ENCODE results near the gene MAPT.

MAPT gene

DNA sequence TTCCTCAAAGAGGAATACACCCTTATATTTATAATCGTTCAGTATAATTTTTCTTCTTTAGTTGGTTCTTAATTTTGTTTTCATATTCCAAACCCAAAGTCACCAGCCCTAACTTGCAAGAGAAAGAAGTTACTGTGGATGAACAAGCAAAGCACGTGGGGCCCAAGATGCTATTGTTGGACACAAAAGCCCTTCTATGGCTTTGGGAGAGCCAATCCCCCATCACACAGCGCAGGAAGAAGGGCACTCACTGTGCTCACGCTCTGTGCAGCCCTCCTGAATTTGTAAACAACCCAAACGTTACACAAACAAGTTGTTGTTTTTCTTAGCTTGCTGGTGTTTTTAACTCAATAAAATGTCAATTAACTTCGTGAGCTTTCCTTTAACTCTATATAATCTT lies 27.2 kb upstream of the MAPT start:
- Histone ChIP-seq H3K4me3 (ENCODE audit: low read length) (no peak overlapping the region), H3K27ac (ENCODE audit: low read length) (no peak overlapping the region), H3K9ac (ENCODE audit: low read length) (no peak overlapping the region), H3K4me1 (ENCODE audit: control insufficient read depth, low read depth, low read length) (no peaks in the 10 kb centered on the region), H3K36me3 (ENCODE audit: control insufficient read depth, low read depth, low read length) (no peaks in the 10 kb centered on the region), H3K27me3 (ENCODE audit: control insufficient read depth, insufficient read depth, low read length) (no peaks in the 10 kb centered on the region), H3K9me3 (ENCODE audit: control insufficient read depth, low read depth, low read length) (no peaks in the 10 kb centered on the region)

DNA sequence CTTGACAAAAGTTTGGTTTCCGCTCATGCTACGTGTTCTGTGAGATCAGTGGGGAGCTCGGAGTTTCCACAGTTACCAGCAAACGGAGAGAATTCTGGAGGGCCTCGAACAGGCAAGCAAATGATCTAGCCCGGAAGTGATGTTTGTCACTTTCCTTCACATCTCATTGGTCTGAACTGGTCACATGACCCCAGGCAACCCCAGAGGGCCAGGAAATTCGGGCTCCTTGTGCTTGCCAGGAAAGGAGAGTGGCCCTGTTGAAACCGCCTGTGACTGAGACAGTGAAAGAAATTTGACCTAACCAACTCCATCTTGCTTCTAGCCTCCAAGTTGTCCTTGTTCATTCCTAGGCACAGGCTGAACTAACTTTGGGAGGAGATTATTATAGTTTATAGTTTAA lies 26.7 kb upstream of the MAPT start:
- Histone ChIP-seq H3K9me3 (ENCODE audit: control insufficient read depth, low read depth, low read length) (no peaks in the 10 kb centered on the region), H3K4me1 (ENCODE audit: control insufficient read depth, low read depth, low read length) (no peaks in the 10 kb centered on the region), H3K27ac (ENCODE audit: low read length) (no peak overlapping the region), H3K27me3 (ENCODE audit: control insufficient read depth, insufficient read depth, low read length) (no peaks in the 10 kb centered on the region), H3K9ac (ENCODE audit: low read length) (no peak overlapping the region), H3K36me3 (ENCODE audit: control insufficient read depth, low read depth, low read length) (no peaks in the 10 kb centered on the region), H3K4me3 (ENCODE audit: low read length) (no peak overlapping the region)

DNA sequence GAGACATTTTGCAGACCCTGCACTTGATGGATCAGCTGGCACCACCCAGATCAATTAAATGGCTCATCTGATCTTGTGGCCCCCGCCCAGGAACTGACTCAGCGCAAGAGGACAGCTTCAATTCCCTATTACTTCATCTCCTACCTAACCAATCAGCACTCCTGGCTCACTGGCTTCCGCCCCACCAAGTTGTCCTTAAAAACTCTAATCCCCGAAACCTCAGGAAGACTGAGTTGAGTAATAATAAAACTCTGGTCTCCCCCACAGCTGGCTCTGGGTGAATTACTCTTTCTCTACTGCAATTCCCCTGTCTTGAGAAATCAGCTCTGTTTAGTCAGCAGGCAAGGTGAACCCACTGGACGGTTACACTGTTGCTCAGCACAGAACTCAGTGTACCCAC lies 26.1 kb upstream of the MAPT start:
- H3K36me3 ChIP-seq (ENCODE audit: control insufficient read depth, low read depth, low read length) = no peaks in the 10 kb centered on the region
- H3K9me3 ChIP-seq (ENCODE audit: control insufficient read depth, low read depth, low read length) = no peaks in the 10 kb centered on the region
- H3K27me3 ChIP-seq (ENCODE audit: control insufficient read depth, insufficient read depth, low read length) = no peaks in the 10 kb centered on the region
- H3K27ac ChIP-seq (ENCODE audit: low read length) = no peak overlapping the region
- H3K9ac ChIP-seq (ENCODE audit: low read length) = no peak overlapping the region
- no peak overlapping the region for H3K4me3 ChIP-seq (ENCODE audit: low read length)
- H3K4me1 ChIP-seq (ENCODE audit: control insufficient read depth, low read depth, low read length) = no peaks in the 10 kb centered on the region

DNA sequence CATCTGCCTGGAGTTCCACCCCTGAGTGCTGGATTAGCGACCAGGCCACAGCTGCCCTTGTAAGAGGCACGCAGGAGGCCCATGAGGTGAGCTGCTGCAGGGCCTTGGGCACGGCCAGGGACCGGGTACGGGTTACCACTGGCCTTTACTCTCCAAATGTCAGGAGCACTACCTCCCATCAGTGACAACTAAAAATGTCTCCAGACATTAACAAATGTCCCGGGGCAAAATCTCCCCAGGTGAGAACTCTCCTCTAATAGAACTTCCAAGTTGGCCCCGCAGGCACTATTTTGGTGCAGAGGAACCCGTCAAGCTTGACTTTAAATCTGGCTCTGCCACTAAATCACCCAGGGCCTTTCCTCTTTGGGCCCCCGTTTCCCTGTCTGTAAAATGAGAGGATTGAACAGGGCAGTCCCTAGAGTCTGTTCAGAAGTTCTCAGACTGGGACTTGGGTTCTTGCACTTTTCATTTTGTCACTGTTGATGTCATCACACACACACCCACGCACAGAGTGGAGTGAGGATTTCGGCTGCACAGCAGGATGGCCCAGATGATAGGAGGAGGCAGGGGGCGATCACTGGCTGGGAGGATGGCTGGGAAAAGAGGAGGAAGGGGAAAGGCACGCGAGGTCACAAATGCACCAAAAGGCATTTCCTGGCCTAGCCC lies 24.5 kb upstream of the MAPT start:
- Histone ChIP-seq H3K27me3 (ENCODE audit: control insufficient read depth, insufficient read depth, low read length) (no peaks in the 10 kb centered on the region), H3K9ac (ENCODE audit: low read length) (no peak overlapping the region), H3K4me3 (ENCODE audit: low read length) (no peak overlapping the region), H3K36me3 (ENCODE audit: control insufficient read depth, low read depth, low read length) (no peaks in the 10 kb centered on the region), H3K9me3 (ENCODE audit: control insufficient read depth, low read depth, low read length) (no peaks in the 10 kb centered on the region), H3K4me1 (ENCODE audit: control insufficient read depth, low read depth, low read length) (no peaks in the 10 kb centered on the region), H3K27ac (ENCODE audit: low read length) (no peak overlapping the region)

DNA sequence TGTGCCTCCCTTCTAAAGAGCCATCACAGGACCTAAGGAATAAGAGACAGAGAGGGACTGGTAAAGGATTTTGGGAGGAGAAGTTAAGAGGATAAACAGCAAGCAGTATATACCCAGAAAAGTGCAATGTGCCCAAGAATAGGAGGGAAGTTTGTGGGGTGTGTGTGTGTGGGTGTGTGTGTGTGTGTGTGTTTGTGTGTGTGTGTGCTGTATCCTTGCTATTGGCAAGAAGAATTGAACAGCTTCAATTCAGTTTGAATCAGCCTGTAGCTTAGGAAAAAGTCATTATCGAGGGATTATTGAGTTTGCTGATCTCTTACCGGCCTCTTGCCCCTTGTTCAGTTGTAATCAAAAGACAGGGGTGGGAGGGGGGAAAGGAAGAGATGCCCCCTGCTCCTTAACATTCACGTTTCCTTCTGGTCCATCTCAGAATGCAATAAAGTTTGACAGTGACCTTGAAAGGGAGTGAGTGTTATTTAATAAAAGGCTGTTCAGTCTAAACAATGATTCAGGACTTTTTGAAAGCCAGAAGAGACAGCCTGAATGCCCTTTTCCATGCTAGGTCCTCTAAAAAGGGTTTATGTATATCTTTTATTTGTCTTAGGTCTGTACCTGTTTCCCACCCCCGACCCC lies 23.9 kb upstream of the MAPT start:
- Histone ChIP-seq H3K36me3 (ENCODE audit: control insufficient read depth, low read depth, low read length) (no peaks in the 10 kb centered on the region), H3K27me3 (ENCODE audit: control insufficient read depth, insufficient read depth, low read length) (no peaks in the 10 kb centered on the region), H3K27ac (ENCODE audit: low read length) (no peak overlapping the region), H3K4me3 (ENCODE audit: low read length) (no peak overlapping the region), H3K9me3 (ENCODE audit: control insufficient read depth, low read depth, low read length) (no peaks in the 10 kb centered on the region), H3K9ac (ENCODE audit: low read length) (no peak overlapping the region), H3K4me1 (ENCODE audit: control insufficient read depth, low read depth, low read length) (no peaks in the 10 kb centered on the region)

DNA sequence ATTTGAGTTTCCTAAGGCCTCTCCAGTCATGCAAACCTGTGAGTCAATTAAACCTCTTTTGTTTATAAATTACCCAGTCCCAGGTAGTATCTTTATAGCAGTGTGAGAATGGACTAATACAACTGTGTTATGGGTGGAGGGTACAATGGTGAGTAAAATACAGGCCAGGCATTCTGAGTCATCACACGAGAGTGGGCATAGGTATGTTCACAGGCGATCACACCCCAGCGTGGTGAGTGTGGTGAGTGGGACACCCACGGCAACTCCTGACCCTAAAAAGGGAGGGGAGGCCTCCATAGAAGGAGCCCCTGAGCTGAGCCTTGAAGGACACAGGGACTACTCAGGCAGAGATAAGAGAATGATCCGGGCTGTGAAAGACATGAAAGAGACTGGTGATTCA lies 22.6 kb upstream of the MAPT start:
- H3K4me3 ChIP-seq (ENCODE audit: low read length) = no peak overlapping the region
- H3K9ac ChIP-seq (ENCODE audit: low read length) = no peak overlapping the region
- H3K9me3 ChIP-seq (ENCODE audit: control insufficient read depth, low read depth, low read length) = no peaks in the 10 kb centered on the region
- H3K36me3 ChIP-seq (ENCODE audit: control insufficient read depth, low read depth, low read length) = no peaks in the 10 kb centered on the region
- no peak overlapping the region for H3K27ac ChIP-seq (ENCODE audit: low read length)
- H3K4me1 ChIP-seq (ENCODE audit: control insufficient read depth, low read depth, low read length) = no peaks in the 10 kb centered on the region
- no peaks in the 10 kb centered on the region for H3K27me3 ChIP-seq (ENCODE audit: control insufficient read depth, insufficient read depth, low read length)

DNA sequence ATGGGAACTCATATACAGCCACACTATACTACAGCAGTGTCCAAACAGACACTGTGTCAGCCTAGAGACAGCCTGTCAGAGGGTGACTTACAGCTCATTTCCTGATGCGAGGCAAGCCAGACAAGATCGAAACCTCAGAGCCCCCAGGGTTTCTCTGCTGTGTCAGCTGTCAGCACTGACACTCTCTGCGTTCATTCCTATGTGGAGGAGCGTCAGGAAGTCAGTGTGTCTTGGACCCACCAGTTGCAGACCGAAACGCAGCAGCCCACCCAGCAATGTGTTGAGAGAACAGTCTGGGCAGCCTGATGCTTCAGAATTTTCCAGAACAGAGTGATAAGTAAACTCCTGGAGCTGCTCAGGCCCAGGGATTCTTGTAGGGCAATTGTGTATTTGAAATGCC lies 20.6 kb upstream of the MAPT start:
- Histone ChIP-seq H3K9ac (ENCODE audit: low read length) (no peak overlapping the region), H3K27ac (ENCODE audit: low read length) (no peak overlapping the region), H3K4me3 (ENCODE audit: low read length) (no peak overlapping the region)

DNA sequence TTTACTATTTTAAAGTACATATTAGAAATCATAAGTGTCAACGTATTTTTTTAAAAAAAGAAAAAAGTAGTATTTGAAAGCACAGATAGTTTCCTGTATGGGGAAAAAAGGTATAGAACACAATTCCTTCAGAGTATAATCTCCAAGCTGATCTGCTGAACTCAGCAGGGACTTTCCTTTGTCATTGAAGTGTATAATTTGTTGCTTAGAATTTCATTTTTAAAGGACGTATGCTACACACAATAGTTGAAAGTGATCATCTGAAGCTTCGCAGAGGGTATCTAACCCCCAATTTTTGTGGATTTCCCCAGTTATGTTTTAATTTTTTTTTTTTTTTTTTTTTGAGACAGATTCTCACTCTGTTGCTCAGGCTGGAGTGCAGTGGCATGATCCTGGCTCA lies 20.2 kb upstream of the MAPT start:
- Histone ChIP-seq H3K36me3 (ENCODE audit: control insufficient read depth, low read depth, low read length) (no peaks in the 10 kb centered on the region), H3K9me3 (ENCODE audit: control insufficient read depth, low read depth, low read length) (no peaks in the 10 kb centered on the region), H3K27ac (ENCODE audit: low read length) (no peak overlapping the region), H3K9ac (ENCODE audit: low read length) (no peak overlapping the region), H3K4me1 (ENCODE audit: control insufficient read depth, low read depth, low read length) (no peaks in the 10 kb centered on the region), H3K4me3 (ENCODE audit: low read length) (no peak overlapping the region), H3K27me3 (ENCODE audit: control insufficient read depth, insufficient read depth, low read length) (no peaks in the 10 kb centered on the region)

More for the DNA sequence above, 20.6 kb upstream of the MAPT start:
- Histone ChIP-seq H3K27me3 (ENCODE audit: control insufficient read depth, insufficient read depth, low read length) (no peaks in the 10 kb centered on the region), H3K9me3 (ENCODE audit: control insufficient read depth, low read depth, low read length) (no peaks in the 10 kb centered on the region), H3K36me3 (ENCODE audit: control insufficient read depth, low read depth, low read length) (no peaks in the 10 kb centered on the region), H3K4me1 (ENCODE audit: control insufficient read depth, low read depth, low read length) (no peaks in the 10 kb centered on the region)

DNA sequence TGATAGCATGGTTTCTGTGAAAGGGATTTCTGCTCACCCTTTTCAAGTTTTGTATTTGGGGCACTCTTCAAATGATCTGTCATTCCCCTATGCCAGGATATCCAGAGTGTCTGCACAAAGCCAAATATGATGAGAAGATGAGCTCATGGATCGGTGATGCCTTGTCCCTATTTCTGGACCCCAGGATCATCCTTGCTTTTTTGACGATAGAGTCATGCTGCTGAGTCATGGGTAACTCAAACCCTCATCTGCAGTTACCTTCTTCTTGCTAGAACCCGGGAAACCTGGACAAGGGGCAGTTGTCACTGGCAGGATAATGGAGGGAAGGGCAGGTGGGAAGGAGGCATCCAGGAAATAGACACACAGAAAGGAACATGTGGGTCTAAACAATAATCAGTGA lies 17.8 kb upstream of the MAPT start:
- Histone ChIP-seq H3K4me1 (ENCODE audit: control insufficient read depth, low read depth, low read length) (no peaks in the 10 kb centered on the region), H3K9ac (ENCODE audit: low read length) (no peak overlapping the region), H3K27ac (ENCODE audit: low read length) (no peak overlapping the region), H3K27me3 (ENCODE audit: control insufficient read depth, insufficient read depth, low read length) (no peaks in the 10 kb centered on the region), H3K4me3 (ENCODE audit: low read length) (no peak overlapping the region), H3K36me3 (ENCODE audit: control insufficient read depth, low read depth, low read length) (no peaks in the 10 kb centered on the region), H3K9me3 (ENCODE audit: control insufficient read depth, low read depth, low read length) (no peaks in the 10 kb centered on the region)

DNA sequence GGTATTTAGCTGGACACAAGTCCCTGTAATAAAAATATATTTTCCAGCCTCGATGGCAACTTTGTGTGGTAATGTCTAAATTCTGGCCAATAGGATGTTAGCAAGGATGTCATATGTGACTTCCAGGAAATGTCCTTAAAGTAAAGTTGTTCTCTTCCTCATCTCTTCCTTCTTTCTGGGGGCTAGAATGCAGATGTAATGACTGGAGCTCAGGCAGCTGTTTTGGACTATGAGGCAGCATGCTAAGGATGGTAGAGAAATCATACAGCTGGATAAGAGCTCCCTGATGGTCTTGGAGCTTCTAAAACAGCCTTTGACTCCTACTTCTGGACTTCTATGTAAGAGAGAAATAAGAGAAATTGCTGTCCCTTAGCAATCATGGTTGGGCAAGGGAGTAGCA lies 16.9 kb upstream of the MAPT start:
- Histone ChIP-seq H3K9me3 (ENCODE audit: control insufficient read depth, low read depth, low read length) (no peaks in the 10 kb centered on the region), H3K4me3 (ENCODE audit: low read length) (no peak overlapping the region), H3K36me3 (ENCODE audit: control insufficient read depth, low read depth, low read length) (no peaks in the 10 kb centered on the region), H3K9ac (ENCODE audit: low read length) (no peak overlapping the region), H3K4me1 (ENCODE audit: control insufficient read depth, low read depth, low read length) (no peaks in the 10 kb centered on the region), H3K27me3 (ENCODE audit: control insufficient read depth, insufficient read depth, low read length) (no peaks in the 10 kb centered on the region), H3K27ac (ENCODE audit: low read length) (no peak overlapping the region)

DNA sequence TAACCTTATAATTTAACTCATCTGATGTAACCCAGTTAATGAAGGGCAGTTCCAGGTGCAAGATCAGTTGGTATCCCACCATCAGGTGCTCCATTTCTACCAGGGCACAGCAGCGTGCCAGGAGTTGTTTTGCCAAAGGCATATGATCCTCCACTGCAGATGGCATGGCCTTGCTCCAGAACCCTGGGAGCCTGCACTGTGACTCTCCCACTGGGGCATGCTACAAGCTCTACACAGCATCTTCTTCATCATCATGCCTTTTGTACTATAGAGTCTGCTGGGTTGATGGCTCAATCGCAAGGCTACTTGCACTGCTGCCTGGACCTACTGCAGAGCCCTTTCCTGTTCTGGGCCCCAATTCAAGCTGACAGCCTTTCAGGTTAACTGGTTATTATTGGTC lies 11.3 kb upstream of the MAPT start:
- H3K36me3 ChIP-seq (ENCODE audit: control insufficient read depth, low read depth, low read length) = no peaks in the 10 kb centered on the region
- H3K27me3 ChIP-seq (ENCODE audit: control insufficient read depth, insufficient read depth, low read length) = no peaks in the 10 kb centered on the region

DNA sequence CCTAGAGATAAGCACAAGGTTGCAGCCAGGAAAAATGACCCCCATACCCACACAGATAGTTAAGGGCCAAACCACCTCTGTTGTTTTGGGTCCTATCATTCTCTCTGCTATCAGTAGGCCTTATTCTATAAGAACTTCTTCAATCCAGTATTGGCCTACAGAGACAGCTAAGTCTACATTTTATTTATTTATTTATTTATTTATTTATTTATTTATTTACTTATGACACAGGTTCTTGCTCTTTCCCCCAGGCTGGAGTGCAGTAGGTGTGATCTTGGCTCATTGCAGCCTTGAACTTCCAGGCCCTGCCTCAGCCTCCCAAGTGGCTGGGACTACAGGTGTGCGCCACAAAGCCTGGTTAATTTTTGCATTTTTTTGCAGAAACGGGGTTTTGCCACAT lies 7.5 kb upstream of the MAPT start:
- no peak overlapping the region for H3K4me3 ChIP-seq (ENCODE audit: low read length)
- H3K9ac ChIP-seq (ENCODE audit: low read length) = no peak overlapping the region
- H3K36me3 ChIP-seq (ENCODE audit: control insufficient read depth, low read depth, low read length) = no peaks in the 10 kb centered on the region
- H3K9me3 ChIP-seq (ENCODE audit: control insufficient read depth, low read depth, low read length) = no peaks in the 10 kb centered on the region
- H3K27ac ChIP-seq (ENCODE audit: low read length) = no peak overlapping the region
- peaks cover 17% of the 10 kb centered on the region for H3K27me3 ChIP-seq (ENCODE audit: control insufficient read depth, insufficient read depth, low read length)
- H3K4me1 ChIP-seq (ENCODE audit: control insufficient read depth, low read depth, low read length) = no peaks in the 10 kb centered on the region

More for the DNA sequence above, 11.3 kb upstream of the MAPT start:
- H3K27ac ChIP-seq (ENCODE audit: low read length) = no peak overlapping the region
- H3K9ac ChIP-seq (ENCODE audit: low read length) = no peak overlapping the region
- no peak overlapping the region for H3K4me3 ChIP-seq (ENCODE audit: low read length)
- no peaks in the 10 kb centered on the region for H3K9me3 ChIP-seq (ENCODE audit: control insufficient read depth, low read depth, low read length)
- no peaks in the 10 kb centered on the region for H3K4me1 ChIP-seq (ENCODE audit: control insufficient read depth, low read depth, low read length)
